AG08395 (cell line): ENCODE measurements around the gene DPYD.

Experiments used
- DNase-seq: peaks from one replicate; pipeline ENCODE4 v3.0.0; 2012; ENCODE audit warnings: mixed read lengths, low spot score

The DPYD gene

GRCh38 chr1:97920832-97921571 lies at the start of gene DPYD:
Gene DPYD (minus strand): TSS chr1:97921034. CDS start chr1:97920922, 112 bp downstream.
- peak; percentile 91 for DNase-seq

GRCh38 chr1:97960470-97960869 lies 39.6 kb upstream of the DPYD start:
- DNase-seq = no peak

- DNase-seq = peak; percentile 15
These were observed 26.9 kb upstream of the DPYD start for GRCh38 chr1:97947695-97948094.

- DNase-seq = peak; percentile 85
These were observed 22.5 kb upstream of the DPYD start for GRCh38 chr1:97943354-97943753.

- DNase-seq = no peak
These were observed 21.6 kb upstream of the DPYD start for GRCh38 chr1:97942161-97943123.

GRCh38 chr1:97938285-97938642 lies 17.4 kb upstream of the DPYD start:
- DNase-seq = no peak

GRCh38 chr1:97936976-97937375 lies 16.1 kb upstream of the DPYD start:
- no peak for DNase-seq

GRCh38 chr1:97934491-97934890 lies 13.7 kb upstream of the DPYD start:
- DNase-seq = no peak

- DNase-seq = no peak
These were observed 9.3 kb upstream of the DPYD start for GRCh38 chr1:97929874-97930851.

GRCh38 chr1:97926017-97926708 lies 5.3 kb upstream of the DPYD start:
- no peak for DNase-seq

GRCh38 chr1:97925151-97925550 lies 4.3 kb upstream of the DPYD start:
- no peak for DNase-seq

- DNase-seq = no peak
These were observed 3.0 kb upstream of the DPYD start for GRCh38 chr1:97923811-97924210.

GRCh38 chr1:97920276-97920831 lies 480 bp downstream of the DPYD start:
- DNase-seq = no peak

GRCh38 chr1:97919585-97920261 lies 1.1 kb downstream of the DPYD start:
- no peak for DNase-seq

GRCh38 chr1:97918961-97919360 lies 1.9 kb downstream of the DPYD start:
- no peak for DNase-seq

- DNase-seq = no peak
These were observed 7.2 kb downstream of the DPYD start for GRCh38 chr1:97913506-97914139.

- no peak for DNase-seq
These were observed 9.3 kb downstream of the DPYD start for GRCh38 chr1:97911266-97912215.

- DNase-seq = no peak
These were observed 11.6 kb downstream of the DPYD start for GRCh38 chr1:97909266-97909665.

GRCh38 chr1:97907886-97908285 lies 12.9 kb downstream of the DPYD start:
- no peak for DNase-seq
